CD4-positive, alpha-beta memory T cell (primary cell): ENCODE results near the gene CACNA1D. TPM values are rescaled to one million over a fixed set of nuclear protein-coding genes. Genes with fewer than 3 reads are reported as not detected.

Source experiments
- CTCF ChIA-PET: fragments of 350-600 bp; sonication (Branson Sonifier 250); formaldehyde crosslinking; loops from one replicate; lab custom pipeline; 2021; ENCODE audit warnings: inconsistent platforms; ENCODE audit not compliant: partially characterized antibody; lab: Charles Lee
- POLR2A ChIA-PET: fragments of 350-600 bp; sonication (Branson Sonifier 250); formaldehyde crosslinking; loops from one replicate; lab custom pipeline; 2021; ENCODE audit not compliant: partially characterized antibody; lab: Charles Lee
- DNase-seq, 5 donors: peaks; one replicate each; pipeline versions ENCODE4 v3.0.0 to v3.0.0-alpha.2; 2020 to 2022; ENCODE audit warnings: mixed read lengths in 1 of 5
- H3K27ac ChIP-seq: one replicate; pipeline ENCODE4 v1.7.0; 2013; ENCODE audit warnings: low read depth, low read length
- H3K27me3 ChIP-seq: 2 replicates; pipeline ENCODE4 v1.7.0; 2013; ENCODE audit warnings: mild to moderate bottlenecking, low read length, moderate library complexity; ENCODE audit not compliant: insufficient read depth
- H3K36me3 ChIP-seq: 2 replicates; pipeline ENCODE4 v1.7.0; 2013; ENCODE audit warnings: mild to moderate bottlenecking, low read length, moderate library complexity; ENCODE audit not compliant: insufficient read depth
- H3K4me1 ChIP-seq: 2 replicates; pipeline ENCODE4 v1.7.0; 2013; ENCODE audit warnings: mild to moderate bottlenecking, low read length, moderate library complexity; ENCODE audit not compliant: insufficient read depth
- H3K4me3 ChIP-seq, 2 donors: one replicate each; pipeline ENCODE4 v1.7.0; 2013; ENCODE audit warnings: low read length in 2 of 2, mild to moderate bottlenecking in 1 of 2
- H3K9me3 ChIP-seq, 2 donors: one replicate each; pipeline ENCODE4 v1.7.0; 2013; ENCODE audit warnings: low read length in 2 of 2, control low read depth in 1 of 2; ENCODE audit not compliant: control insufficient read depth in 1 of 2
- H3K27ac Mint-ChIP-seq, 7 donors: one replicate each; pipeline ENCODE4 v1.8.0; 2020 to 2021; ENCODE audit warnings: mixed read lengths in 7 of 7, mild to moderate bottlenecking in 6 of 7, inconsistent platforms in 3 of 7, moderate library complexity in 3 of 7
- H3K27me3 Mint-ChIP-seq, 2 donors: one replicate each; pipeline ENCODE4 v1.8.0; 2020 to 2021; ENCODE audit warnings: mixed read lengths in 2 of 2
- H3K36me3 Mint-ChIP-seq, 2 donors: one replicate each; pipeline ENCODE4 v1.8.0; 2020 to 2021; ENCODE audit warnings: mixed read lengths in 2 of 2, inconsistent platforms in 1 of 2, mild to moderate bottlenecking in 1 of 2
- H3K4me1 Mint-ChIP-seq, 4 donors: one replicate each; pipeline ENCODE4 v1.8.0; 2020 to 2021; ENCODE audit warnings: mixed read lengths in 4 of 4, mild to moderate bottlenecking in 1 of 4
- H3K4me3 Mint-ChIP-seq, 8 donors: one replicate each; pipeline ENCODE4 v1.8.0; 2020 to 2021; ENCODE audit warnings: mixed read lengths in 8 of 8, mild to moderate bottlenecking in 7 of 8, moderate library complexity in 6 of 8, inconsistent platforms in 3 of 8
- H3K9me3 Mint-ChIP-seq, 8 donors: one replicate each; pipeline ENCODE4 v1.8.0; 2020 to 2021; ENCODE audit warnings: mixed read lengths in 8 of 8, mild to moderate bottlenecking in 5 of 8, inconsistent platforms in 3 of 8, moderate library complexity in 1 of 8
- intact Hi-C: fragments of 100-400 bp; cut with micrococcal nuclease; formaldehyde crosslinking; loops from one replicate; pipeline ENCODE4 v1.15.1; 2023
- polyA plus RNA-seq, 2 donors: library from polyadenylated mRNA; unstranded; fragments of 300-500 nt; fragmentation: Illumina TruSeq; gene quantifications; one replicate each; pipeline ENCODE4 v1.2.3, GENCODE V29; 2021
- total RNA-seq, 2 experiments: library from RNA; stranded (reverse); gene quantifications; one replicate each; pipeline ENCODE4 v1.2.3, GENCODE V29; 2021

Gene CACNA1D
- total and polyA plus RNA-seq, 4 experiments from 2014 or later: 0.06 TPM; not detected in 3

DNA sequence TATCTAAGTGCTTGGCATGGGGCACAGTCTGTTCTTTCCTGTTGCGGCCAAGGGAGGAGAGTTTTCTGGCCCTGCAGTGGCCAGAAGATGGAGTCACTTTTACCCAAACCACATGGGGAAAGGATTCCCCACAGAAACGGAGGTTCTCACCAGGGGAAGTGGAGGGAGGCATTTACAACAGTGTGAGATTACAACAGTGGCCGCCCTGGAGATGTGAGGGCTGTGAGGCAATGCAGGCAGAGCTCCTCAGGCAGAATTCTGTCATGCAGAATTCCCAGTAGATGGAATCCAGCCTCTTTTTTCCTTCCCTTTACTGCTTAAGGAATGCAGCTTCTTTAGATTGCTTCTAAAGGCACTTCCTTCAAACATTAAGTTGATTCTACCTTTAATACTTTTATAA, 83.1 kb downstream of the CACNA1D start:
- Mint-ChIP-seq H3K27me3 (peaks cover 3 to 4% of the 10 kb centered on the region in 2 donors), H3K36me3 (no peaks in the 10 kb centered on the region), H3K4me1 (peaks cover 0 to 6% (median 3%) of the 10 kb centered on the region in 4 donors), H3K9me3 (no peaks in the 10 kb centered on the region), H3K27ac (no peak overlapping the region), H3K4me3 (no peak overlapping the region)
- intact Hi-C loops: no loop called here
- no peak overlapping the region for H3K27ac ChIP-seq
- peaks cover 4% of the 10 kb centered on the region for H3K27me3 ChIP-seq
- no peaks in the 10 kb centered on the region for H3K9me3 ChIP-seq
- H3K4me1 ChIP-seq: no peaks in the 10 kb centered on the region
- ChIA-PET CTCF (no interaction called here), POLR2A (no interaction called here)
- H3K36me3 ChIP-seq: no peaks in the 10 kb centered on the region
- no peak overlapping the region for H3K4me3 ChIP-seq
- no peak for DNase-seq

DNA sequence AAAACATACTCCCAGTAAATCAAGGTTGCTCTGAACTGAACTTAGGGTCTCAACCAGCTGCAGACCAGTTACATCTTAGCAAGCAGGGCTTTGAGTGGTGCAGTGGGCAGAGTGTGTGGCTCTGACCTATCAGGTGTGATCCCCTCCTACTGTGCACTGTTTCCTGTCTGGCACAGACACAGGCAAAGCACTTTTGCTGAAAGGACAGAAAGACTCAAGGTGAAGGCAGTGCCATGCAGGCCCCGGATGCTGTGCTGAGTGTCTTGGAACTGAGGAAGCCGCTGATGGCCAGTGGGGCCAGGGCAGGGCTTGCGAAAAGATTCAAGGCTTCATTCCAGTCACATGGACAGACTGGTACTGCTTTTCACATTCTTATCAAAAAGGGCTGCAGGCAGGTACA, 85.2 kb downstream of the CACNA1D start:
- peaks cover 4% of the 10 kb centered on the region for H3K27me3 ChIP-seq
- CTCF ChIA-PET: no interaction called here
- no peak overlapping the region for H3K4me3 Mint-ChIP-seq
- no peaks in the 10 kb centered on the region for H3K36me3 ChIP-seq
- peaks cover 0 to 2% (median 0%) of the 10 kb centered on the region in 8 donors for H3K9me3 Mint-ChIP-seq
- intact Hi-C loops: no loop called here
- H3K4me1 ChIP-seq: no peaks in the 10 kb centered on the region
- H3K27me3 Mint-ChIP-seq: peaks cover 3 to 4% of the 10 kb centered on the region in 2 donors
- peaks cover 0 to 6% (median 3%) of the 10 kb centered on the region in 4 donors for H3K4me1 Mint-ChIP-seq
- no peak overlapping the region for H3K27ac ChIP-seq
- H3K36me3 Mint-ChIP-seq: no peaks in the 10 kb centered on the region
- DNase-seq: no peak
- no peaks in the 10 kb centered on the region for H3K9me3 ChIP-seq
- H3K4me3 ChIP-seq: no peak overlapping the region
- POLR2A ChIA-PET: no interaction called here
- H3K27ac Mint-ChIP-seq: no peak overlapping the region

DNA sequence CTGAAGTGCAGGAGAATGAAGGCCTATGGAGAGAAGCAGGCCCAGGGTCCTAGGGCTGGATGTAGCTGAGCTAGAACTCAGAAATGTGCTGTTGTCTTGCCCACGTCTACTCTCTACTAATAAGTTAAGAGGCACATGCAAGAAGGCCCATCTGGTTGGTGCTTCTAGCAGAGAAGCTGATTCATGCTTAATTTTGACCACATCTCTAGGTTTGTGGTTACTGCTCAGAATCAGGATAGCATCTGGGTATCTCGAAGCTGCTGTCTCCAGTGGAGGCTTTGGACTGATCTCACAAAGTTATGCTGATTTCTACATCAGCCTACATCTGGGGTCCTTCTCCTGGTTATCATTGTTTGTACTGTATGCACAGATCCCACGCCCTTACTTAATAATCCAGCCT, 87.3 kb downstream of the CACNA1D start:
- Mint-ChIP-seq H3K4me1 (peaks cover 0 to 6% (median 3%) of the 10 kb centered on the region in 4 donors), H3K9me3 (peaks cover 0 to 2% (median 0%) of the 10 kb centered on the region in 8 donors), H3K4me3 (no peak overlapping the region), H3K36me3 (no peaks in the 10 kb centered on the region), H3K27me3 (peaks cover 0 to 3% of the 10 kb centered on the region in 2 donors), H3K27ac (no peak overlapping the region)
- H3K4me1 ChIP-seq: no peaks in the 10 kb centered on the region
- intact Hi-C loops: no loop called here
- H3K27ac ChIP-seq: no peak overlapping the region
- ChIA-PET CTCF (interaction anchor here (0.7 kb wide), 1 partner anchor 8 kb away, joined by 3 read pairs; no protein-coding TSS in a partner anchor), POLR2A (no interaction called here)
- no peak overlapping the region for H3K4me3 ChIP-seq
- no peaks in the 10 kb centered on the region for H3K36me3 ChIP-seq
- H3K9me3 ChIP-seq: no peaks in the 10 kb centered on the region
- no peak for DNase-seq
- no peaks in the 10 kb centered on the region for H3K27me3 ChIP-seq

DNA sequence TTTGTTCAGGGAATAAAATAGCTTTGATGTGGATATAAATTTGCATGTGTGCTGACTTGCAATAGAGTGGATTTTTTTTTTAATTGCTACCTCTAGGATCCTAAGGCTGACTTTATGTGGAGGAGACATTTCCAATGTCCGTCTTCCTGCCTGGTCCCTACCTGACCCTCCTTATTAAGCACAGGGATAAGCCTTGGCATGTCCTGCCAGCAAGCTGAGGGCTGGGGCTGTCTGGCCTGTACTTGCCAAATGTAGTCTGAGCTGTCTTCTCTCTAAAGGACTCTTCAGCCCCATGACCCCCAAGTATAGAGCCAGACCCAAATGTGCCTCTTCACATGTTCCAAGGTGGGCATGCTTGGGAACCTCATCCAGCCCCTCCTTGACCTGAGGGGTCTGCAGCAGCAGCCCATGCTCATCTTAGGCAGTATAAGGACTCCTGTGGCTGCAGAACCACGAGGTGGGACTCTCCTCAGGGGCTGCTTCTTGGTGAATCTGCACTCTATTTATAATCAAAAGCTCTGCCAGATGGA, 88.8 kb downstream of the CACNA1D start:
- CTCF ChIA-PET: no interaction called here
- intact Hi-C loops: no loop called here
- POLR2A ChIA-PET: no interaction called here
- peaks cover 1 to 5% of the 10 kb centered on the region in 2 donors for H3K27me3 Mint-ChIP-seq
- Histone ChIP-seq H3K27ac (no peak overlapping the region), H3K4me3 (no peak overlapping the region), H3K27me3 (no peaks in the 10 kb centered on the region), H3K4me1 (no peaks in the 10 kb centered on the region), H3K9me3 (no peaks in the 10 kb centered on the region), H3K36me3 (no peaks in the 10 kb centered on the region)
- H3K36me3 Mint-ChIP-seq: no peaks in the 10 kb centered on the region
- H3K4me3 Mint-ChIP-seq: no peak overlapping the region
- no peak overlapping the region for H3K27ac Mint-ChIP-seq
- peaks cover 0 to 2% (median 0%) of the 10 kb centered on the region in 8 donors for H3K9me3 Mint-ChIP-seq
- H3K4me1 Mint-ChIP-seq: peaks cover 0 to 6% (median 3%) of the 10 kb centered on the region in 4 donors
- no peak for DNase-seq

DNA sequence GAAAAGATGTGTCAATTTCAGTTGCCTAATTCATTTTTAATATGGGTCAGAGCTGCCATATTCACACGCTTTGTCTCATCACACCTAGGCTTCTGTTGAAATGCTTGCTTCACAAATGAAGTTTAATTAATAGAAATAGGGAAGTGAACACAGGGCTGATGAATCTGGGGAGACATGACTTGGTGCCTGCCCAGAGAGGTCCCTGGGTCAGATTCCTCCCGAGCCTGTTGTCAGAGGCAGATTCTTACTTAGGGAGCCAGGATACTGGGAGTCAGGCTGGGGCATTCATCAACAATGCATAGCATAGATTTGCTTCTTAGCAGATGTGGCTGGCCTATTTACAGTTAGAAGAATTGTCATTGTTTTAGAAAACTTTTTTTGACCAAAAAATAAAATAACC, 90.6 kb downstream of the CACNA1D start:
- intact Hi-C loops: no loop called here

DNA sequence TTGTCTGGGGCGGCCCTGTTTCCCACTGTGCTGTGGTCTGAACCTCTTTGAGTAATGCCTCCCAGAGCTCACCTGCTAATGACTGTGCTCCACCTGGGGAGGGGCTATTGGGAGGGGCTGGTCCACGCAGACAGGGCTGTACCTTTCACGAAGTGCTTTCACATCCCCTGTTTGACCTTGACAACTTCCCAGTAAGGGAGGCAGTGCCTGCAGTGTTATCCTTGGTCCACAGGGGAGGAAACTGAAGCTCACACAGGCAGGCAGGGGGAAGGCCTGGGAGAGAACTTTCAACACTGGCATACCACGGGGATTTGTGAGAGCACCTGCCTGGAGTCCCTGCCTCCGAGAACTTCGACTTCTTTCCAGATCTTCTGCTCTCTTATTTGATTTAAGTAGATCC, 91.2 kb downstream of the CACNA1D start:
- peaks cover 0 to 6% (median 3%) of the 10 kb centered on the region in 4 donors for H3K4me1 Mint-ChIP-seq
- H3K27ac Mint-ChIP-seq: no peak overlapping the region

More for the DNA sequence above, 90.6 kb downstream of the CACNA1D start:
- Mint-ChIP-seq H3K27ac (no peak overlapping the region), H3K4me1 (peaks cover 0 to 6% (median 3%) of the 10 kb centered on the region in 4 donors), H3K4me3 (no peak overlapping the region), H3K27me3 (peaks cover 3 to 9% of the 10 kb centered on the region in 2 donors), H3K9me3 (peaks cover 0 to 2% (median 0%) of the 10 kb centered on the region in 8 donors), H3K36me3 (no peaks in the 10 kb centered on the region)
- Histone ChIP-seq H3K4me3 (no peak overlapping the region), H3K4me1 (no peaks in the 10 kb centered on the region), H3K27ac (no peak overlapping the region), H3K9me3 (no peaks in the 10 kb centered on the region), H3K36me3 (no peaks in the 10 kb centered on the region), H3K27me3 (no peaks in the 10 kb centered on the region)
- ChIA-PET POLR2A (no interaction called here), CTCF (no interaction called here)
- DNase-seq: no peak

DNA sequence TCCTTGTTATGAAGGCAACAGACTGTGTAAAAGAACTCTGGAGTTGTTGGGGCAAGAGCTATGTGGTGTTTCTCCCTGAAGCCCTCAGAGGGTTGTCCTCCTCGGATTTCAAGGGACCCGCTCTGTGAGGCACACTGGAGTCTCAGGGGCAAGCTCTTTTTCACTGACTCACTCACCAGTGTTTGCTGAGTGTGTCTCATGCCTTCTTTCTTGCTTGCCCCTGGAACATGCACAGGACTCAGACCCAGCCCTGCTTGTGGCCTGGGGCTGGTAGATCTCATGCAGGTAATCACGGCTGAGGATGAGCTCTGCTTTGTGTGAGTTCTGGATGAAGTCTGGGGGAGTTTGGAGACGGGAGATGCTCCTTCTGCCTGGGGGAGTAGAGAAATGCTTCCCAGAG, 93.7 kb downstream of the CACNA1D start:
- ChIA-PET POLR2A (no interaction called here), CTCF (no interaction called here)
- Histone ChIP-seq H3K4me1 (no peaks in the 10 kb centered on the region), H3K27ac (no peak overlapping the region), H3K36me3 (no peaks in the 10 kb centered on the region), H3K27me3 (no peaks in the 10 kb centered on the region), H3K4me3 (no peak overlapping the region), H3K9me3 (no peaks in the 10 kb centered on the region)
- Mint-ChIP-seq H3K4me1 (no peaks in the 10 kb centered on the region), H3K27me3 (peaks cover 5 to 17% of the 10 kb centered on the region in 2 donors), H3K27ac (no peak overlapping the region), H3K9me3 (peaks cover 0 to 2% (median 0%) of the 10 kb centered on the region in 8 donors), H3K4me3 (no peak overlapping the region), H3K36me3 (no peaks in the 10 kb centered on the region)
- no peak for DNase-seq
- intact Hi-C loops: no loop called here

More for the DNA sequence above, 91.2 kb downstream of the CACNA1D start:
- no peak overlapping the region for H3K4me3 Mint-ChIP-seq
- intact Hi-C loops: no loop called here
- ChIA-PET CTCF (no interaction called here), POLR2A (no interaction called here)
- H3K9me3 Mint-ChIP-seq: peaks cover 0 to 2% (median 0%) of the 10 kb centered on the region in 8 donors
- H3K36me3 Mint-ChIP-seq: no peaks in the 10 kb centered on the region
- Histone ChIP-seq H3K4me3 (no peak overlapping the region), H3K4me1 (no peaks in the 10 kb centered on the region), H3K27me3 (no peaks in the 10 kb centered on the region), H3K9me3 (no peaks in the 10 kb centered on the region), H3K36me3 (no peaks in the 10 kb centered on the region), H3K27ac (no peak overlapping the region)
- DNase-seq: no peak
- H3K27me3 Mint-ChIP-seq: peaks cover 3 to 9% of the 10 kb centered on the region in 2 donors
